Islet of Langerhans (tissue), 1 donor: ENCODE measurements around the gene TMEM120A.
"Not testable (repeated sequence)": the region's sequence is repeated elsewhere in the genome, so short reads cannot be mapped to it uniquely, and the experiment has no call there.

ENCODE experiments used
- FAIRE-seq: peaks from one replicate; lab custom pipeline; 2011; peaks lifted over from hg19 to GRCh38; lab: Jason Lieb, UNC

Gene TMEM120A

DNA sequence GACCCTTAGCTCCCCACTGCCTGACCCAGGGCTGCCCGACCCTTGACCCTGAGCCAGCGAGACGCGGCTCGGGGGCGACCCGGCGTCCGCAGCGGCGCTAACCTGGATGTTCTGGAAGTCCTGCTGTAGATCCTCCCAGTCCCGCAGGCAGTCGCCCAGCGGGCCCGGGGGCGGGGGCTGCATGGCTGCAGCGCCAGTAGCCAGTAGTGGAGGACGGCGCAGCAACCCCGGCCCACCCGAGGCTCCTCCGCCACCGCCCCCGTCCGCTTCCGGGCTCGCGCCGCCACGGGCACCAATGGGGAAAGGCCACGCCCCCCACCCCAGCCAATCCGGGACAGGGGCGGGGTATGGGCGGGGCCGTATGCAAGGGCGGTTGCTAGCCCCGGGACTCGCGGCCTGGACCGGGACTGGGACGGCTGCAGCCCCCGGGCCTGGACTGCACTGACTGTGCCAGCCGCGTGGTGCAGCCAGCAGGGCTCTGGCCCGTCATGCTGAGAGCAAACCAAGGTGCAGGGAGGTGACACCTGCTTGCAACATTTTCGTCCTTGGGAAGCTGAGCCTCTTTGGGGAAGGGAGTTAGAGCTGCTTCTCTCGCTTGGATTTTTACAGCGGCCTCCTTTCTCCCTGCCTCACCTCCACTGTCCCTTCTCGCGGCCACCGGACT is at the start of gene TMEM120A:
Gene TMEM120A, minus strand, starts transcription at position 208 of the 664 bp plus-strand sequence. Its CDS starts 25 bp downstream, at position 183.
- FAIRE-seq, result no peak

DNA sequence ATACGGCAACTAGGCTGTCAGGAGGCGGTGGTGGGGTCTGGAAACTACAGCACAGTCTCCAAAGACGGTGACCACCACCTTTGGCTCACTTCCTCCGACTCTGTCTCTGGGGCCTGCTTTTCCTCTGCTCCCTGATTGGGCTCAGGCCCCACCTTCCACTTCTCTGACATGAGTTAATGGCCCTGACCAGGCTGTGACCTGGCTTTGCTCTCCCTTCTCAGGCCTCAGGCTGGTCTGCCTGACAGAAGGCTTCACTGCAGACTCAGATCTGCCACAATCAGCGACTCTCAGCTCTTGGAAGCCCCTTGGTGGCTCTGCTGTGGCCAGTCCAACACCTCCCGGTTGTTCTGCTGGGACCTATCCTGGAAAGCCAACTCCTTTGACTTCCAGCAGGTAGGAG is 45.7 kb upstream of the TMEM120A start:
- FAIRE-seq, result no peak

DNA sequence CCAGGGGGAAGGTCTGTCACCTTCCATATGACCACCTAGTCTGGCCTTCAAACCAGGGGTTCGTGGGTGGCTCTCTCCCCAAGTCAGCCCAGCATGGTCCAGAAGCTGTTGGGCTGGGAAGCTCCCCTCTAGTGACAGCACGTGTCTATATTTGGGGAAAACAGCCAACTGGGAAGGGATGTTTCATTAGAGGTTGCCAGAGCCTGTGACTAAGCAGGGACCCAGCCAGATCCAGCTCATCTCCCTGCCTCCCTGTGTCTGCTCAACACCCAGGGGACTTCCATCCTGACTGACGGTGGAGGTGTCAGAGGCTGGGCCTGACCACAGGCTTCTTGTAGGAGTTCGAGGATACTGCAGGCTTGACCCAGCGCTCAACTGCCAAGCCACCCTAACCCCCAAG is 42.9 kb upstream of the TMEM120A start:
- no peak for FAIRE-seq

DNA sequence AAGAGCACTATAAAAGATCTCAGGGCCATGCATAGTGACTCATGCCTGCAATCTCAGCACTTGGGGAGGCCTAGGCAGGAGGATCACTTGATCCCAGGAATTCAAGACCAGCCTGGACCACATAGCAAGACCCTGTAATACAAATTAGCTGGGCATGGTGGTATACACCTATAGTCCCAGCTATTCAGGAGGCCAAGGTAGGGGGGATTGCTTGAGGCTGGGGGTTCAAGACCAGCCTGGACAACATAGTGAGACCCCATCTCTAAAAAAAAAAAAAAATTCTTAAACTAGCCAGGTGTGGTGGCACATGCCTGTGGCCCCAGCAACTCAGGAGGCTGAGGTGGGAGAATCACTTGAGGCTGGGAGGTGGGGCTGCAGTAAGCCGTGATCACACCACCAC is 37.6 kb upstream of the TMEM120A start:
- FAIRE-seq, result no peak

DNA sequence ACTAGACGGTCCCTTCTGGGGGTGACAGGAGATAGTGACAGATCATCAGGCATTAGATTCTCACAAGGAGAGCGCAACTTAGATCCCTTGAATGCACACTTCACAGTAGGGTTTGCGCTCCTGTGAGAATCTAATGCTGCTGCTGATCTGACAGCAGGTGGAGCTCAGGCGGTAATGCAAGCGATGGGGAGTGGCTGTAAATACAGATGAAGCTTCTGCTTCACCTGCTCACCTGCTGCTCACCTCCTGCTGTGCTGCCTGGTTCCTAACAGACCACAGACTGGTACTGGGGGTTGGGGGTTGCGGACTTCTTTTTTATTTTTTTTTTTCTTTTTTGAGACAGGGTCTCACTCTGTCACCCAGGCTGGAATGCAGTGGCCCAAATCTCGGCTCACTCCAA is 35.3 kb upstream of the TMEM120A start:
- not testable (repeated sequence) for FAIRE-seq

DNA sequence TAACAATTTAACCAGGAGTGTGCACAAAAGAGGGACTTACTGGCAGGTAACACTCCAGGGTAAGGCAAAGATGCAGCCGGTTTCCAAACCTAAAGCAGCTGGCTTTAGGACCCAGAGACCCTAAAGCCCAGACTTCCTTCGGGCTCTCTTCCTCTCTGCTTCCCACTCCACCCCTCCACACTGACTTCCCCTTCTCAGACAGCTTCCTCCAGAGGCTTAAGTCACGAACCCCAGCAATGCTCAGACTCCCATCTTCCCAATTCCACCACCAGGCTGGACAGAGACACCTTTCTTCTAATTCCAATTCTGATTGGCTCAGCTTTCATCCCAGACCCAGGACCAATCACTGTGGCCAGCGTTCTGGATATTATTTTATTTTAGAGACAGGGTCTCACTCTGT is 28.6 kb upstream of the TMEM120A start:
- FAIRE-seq, result no peak

DNA sequence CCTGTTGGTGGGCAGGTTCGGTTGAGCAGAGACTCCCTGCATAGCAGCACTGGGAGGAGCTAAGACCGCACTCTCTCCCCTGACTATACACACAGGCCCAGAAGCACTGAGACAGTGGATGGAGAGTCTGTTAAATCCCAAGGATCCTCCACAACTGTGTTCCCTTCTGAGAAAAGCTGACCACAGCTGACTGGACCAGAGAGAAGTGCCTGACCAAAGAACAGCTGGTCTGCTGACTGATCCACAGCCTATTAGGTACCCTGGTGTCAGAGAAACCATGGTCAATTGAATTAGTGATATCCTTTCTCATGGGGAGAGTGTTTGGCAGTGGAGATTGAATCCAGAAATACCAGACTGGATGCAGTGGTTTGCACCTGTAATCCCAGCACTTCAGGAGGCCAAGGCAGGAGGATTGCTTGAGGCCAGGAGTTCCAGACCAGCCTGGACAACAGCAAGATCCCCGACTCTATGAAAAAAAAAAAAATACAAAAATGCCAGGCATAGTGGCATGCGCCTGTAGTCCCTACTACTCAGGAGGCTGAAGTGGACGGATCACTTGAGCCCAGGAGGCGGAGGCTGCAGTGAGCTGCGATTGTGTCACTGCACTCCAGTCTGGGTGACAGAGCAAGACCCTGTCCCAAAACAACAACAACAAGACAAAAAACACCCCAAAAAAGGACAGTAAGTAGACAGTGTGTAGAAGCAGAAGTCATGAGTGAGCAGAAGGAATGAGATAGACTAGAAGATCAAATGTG is 27.8 kb upstream of the TMEM120A start:
- no peak for FAIRE-seq

DNA sequence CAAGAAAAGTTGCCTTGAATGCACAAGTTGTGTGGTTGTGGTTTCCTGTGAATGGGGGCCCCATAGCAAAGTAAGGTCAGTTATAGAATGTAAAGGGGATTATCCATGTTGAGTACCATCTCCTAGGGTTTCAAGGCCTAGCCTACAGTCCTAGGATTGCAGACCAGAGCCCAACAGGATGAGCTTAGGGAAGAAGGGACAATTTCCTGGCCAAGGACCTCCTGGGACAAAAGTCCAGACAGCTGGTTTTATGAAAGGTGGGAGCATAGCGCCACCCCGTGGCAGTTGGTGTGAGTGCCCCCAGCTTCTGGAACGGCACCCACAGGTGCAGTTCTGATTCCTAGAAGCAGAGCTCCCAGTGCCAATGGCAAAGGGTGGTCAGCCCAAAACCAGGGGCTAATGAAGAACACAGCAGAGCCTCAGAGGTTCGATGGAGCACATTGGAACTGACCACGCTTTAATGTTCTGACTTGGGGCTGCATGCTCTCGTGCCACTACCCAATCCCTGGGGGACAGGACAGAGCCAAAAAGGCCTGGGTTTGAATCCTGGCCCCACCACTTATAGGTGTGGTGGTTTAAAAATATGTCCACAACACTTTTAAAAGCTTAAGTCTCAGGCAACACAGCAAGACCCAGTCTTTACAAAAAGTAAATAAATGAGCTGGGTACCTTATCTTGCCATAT is 25.8 kb upstream of the TMEM120A start:
- FAIRE-seq, result no peak

DNA sequence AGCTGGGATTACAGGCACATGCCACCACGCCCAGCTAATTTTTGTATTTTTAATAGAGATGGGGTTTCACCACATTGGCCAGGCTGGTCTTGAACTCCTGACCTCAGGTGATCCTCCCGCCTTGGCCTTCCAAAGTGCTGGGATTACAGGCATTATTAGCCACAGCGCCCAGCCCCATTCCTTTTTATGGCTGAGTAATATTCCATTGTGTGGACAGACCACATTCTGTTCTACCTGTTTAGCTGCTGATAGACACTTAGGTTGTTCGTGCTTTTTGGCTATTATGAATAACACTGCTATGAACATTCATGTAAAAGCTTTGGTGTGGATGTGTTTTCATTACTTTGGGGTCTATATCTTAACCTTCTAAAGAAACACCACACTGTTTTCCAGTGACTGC is 24.1 kb upstream of the TMEM120A start:
- FAIRE-seq, result not testable (repeated sequence)

DNA sequence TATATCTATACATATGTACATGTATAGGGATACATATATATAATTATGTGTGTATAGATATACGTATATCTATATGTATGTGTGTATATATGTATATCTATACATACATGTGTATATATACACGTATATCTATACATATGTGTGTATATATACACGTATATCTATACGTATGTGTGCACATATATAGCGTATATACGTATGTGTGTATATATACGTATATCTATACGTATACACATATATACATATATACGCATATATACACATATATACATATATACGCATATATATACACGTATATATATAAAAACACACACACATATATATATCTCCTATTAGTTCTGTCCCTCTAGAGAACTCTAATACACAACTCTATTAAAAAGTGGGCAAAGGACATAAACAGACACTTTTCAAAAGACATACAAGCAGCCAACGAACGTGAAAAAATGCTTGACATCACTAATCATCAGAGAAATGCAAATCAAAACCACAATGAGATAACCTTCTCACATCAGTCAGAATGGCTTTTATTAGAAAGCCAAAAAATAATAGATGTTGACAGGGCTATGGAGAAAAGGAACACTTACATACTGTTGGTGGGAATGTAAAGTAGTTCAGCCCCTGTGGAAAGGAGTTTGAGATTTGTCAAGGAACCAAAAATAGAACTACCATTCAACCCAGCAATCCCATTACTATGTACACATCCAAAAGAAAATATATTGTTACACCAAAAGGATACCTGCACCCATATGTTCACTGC is 22.0 kb upstream of the TMEM120A start:
- FAIRE-seq, result no peak

DNA sequence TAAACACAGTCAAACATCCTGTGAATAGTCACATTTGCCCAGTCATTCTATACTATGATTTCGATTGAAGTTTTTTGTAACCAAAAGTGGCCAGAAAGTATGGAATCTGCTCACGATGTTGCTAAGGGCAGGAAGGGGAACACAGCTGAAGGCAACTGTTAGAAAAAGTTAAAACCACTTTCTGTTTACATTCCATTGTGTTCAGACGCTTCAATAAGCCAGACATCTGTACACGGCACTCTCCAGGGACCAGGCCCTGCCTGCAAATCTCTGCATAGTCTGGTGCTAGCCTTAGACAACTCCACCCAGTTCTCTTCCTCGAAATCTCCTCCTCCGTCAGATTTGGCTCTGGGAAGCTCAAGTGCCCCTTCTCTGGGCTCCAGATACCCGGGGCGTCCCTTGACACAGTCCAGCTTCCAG is 17.1 kb upstream of the TMEM120A start:
- no peak for FAIRE-seq

DNA sequence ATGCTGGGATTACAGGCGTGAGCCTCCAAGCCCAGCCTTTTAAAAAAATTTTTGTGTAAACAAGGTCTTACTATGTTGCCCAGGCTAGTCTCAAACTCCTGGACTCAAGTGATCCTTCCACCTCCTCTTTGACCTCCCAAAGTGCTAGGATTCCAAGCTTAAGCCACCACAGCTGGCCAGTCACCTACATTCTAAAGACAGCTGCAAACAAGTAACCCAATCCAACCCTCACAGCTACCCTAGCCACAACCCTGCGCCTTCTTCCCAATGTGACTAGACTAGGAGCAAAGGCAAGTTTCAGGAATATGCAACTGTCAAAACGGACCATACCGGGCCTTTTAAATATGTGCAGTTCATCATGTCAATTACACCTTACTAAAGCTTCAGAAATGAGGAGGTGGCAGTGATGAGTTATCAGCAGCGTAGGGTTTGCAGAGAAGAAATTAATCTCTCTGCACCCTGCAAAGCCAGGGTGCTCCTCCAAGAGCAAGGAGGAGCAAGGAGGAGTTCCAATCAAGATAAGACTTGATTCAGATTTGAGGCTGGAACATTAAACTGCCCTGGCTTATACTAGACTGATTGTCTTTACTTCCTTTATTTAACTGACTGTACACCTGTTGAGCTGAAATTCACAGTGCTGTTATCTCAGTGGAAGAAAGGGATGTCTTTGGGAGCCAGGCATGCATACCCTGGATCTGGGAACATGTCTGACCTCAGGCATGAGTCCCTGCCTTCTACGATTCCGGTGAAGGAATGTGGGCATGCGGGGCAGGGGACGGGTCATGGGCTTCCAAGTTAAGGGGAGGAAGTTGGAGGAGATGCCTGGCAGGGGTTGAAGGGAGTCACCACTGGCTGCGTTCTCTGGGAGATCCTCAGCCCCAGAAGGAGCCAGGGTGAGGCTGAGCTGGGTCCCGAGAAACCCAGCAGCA is 15.5 kb upstream of the TMEM120A start:
- FAIRE-seq, result no peak

DNA sequence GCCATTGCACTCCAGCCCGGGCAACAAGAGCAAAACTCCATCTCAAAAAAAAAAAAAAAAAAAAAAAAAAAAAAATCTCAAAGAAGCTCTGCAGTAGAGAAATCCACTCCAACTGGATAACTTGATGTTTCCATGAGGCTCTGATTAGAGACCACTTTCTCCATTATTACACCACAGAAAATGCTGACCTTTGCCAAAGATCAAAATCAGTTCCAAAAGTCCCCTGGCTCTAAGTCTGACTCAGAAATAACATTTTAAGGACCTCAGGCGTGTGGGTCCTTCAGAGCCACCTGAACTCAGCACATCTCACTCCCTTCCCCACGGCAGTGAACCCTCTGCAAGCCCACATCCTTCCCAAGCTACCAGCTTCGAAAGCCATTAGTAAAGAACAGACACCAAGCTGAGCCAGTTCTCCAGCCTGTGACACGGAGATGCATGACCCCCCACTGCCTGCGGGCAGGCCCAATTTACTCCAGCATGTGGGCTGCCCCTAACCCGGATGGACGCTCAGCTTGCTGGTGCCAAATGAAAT is 13.8 kb upstream of the TMEM120A start:
- no peak for FAIRE-seq

DNA sequence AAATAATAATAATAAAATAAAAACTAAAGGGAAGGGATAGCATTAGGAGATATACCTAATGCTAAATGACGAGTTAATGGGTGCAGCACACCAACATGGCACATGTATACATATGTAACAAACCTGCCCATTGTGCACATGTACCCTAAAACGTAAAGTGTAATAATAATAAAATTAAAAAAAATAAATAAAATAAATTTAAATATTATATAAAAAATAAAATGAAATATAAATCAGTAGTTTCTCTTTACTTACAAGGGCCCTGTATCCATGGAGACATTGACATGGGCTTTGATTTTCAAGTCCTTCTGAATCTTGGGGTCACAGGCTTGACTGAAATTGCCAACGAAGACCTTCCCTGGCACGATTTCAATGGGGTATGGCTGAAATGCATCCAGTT is 10.6 kb upstream of the TMEM120A start:
- FAIRE-seq, result not testable (repeated sequence)

DNA sequence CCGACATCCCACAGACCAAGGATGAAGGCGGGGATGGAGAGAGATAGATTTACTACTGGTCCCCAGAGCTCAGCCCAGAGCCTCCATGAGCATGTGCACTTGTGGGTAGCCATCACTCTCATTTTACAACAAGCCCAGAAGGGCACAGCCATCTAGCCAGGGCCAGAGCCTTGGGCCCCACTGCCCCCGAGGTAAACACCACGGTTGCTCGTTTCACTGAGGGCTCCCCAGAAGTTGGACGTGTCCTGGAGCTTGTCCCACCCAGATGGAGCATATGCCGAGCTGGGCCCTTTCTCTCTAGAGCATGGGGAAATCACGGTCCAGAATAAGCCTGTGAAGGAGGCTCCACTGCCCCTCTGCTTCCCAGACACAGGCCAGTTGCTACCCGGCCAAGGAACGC is 9.0 kb upstream of the TMEM120A start:
- FAIRE-seq, result no peak

DNA sequence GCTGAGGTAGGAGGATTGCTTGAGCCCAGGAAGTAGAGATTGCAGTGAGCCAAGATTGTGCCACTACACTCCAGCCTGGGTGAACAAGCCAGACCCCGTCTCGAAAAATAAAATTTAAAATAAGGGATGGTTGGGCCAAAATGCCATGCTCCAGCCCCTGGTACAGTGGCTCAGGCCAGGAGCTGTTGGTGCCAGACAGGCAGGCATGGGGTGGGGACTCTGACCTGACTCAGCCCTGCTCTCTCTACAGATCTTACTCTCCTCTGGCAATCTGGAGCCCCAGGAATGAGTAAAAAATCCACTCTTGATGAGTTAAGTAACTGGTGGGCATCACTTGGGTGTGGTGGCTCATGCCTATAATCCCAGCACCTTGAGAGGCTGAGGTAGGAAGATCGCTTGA is 8.4 kb upstream of the TMEM120A start:
- no peak for FAIRE-seq

DNA sequence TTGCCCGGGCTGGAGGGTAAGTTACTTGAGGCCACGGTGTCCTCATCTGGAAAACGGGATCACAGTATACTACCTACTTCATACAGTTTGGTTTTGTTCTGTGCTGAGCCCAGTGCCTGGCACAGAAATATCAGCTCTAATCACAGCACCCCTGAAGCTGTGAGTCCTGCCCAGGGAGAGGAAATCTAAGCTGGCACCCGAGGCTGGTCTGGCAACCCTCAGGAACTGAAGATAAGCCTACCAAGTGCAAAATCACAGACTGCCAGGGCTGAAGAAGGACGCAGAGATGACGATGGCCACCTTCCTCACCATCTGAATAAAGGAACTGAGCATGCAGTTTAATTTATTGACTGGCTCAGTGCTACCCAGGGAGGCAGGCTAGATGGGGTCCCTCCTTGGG is 7.7 kb upstream of the TMEM120A start:
- no peak for FAIRE-seq

DNA sequence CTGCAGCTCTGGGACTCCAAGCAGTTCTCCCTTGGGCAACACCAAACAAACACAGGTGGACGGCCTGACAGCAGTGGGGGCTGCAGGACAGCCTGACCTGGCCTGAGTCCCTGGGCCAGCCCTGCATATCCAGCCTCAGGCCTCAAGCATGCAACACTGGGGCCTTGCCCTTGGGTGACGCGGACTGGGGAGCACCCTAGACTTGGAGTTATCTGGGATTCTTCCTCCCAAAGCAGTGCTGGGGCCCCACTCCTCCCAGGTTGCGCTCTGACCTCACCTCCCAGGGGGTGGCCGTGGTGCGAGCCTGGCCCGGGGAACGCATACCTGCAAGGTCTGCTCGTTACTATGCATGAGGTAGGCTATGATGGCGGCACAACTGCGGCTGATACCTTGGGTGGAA is 6.2 kb upstream of the TMEM120A start:
- FAIRE-seq, result no peak

DNA sequence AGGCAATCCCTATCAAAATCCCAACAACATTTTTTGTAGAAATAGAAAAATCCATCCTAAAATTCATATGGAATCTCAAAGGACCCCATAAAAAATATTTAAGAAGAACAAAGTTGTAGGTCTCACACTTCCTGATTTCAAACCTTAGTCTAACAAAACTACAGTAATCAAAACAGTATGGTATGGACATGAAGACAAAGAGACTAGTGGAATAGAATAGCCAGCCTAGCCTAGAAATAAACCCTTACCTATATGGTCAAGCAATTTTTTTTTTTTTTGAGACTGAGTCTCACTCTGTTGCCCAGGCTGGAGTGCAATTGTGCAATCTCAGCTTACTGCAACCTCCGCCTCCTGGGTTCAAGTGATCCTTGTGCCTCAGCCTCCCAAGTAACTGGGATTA is 3.6 kb upstream of the TMEM120A start:
- FAIRE-seq, result no peak

DNA sequence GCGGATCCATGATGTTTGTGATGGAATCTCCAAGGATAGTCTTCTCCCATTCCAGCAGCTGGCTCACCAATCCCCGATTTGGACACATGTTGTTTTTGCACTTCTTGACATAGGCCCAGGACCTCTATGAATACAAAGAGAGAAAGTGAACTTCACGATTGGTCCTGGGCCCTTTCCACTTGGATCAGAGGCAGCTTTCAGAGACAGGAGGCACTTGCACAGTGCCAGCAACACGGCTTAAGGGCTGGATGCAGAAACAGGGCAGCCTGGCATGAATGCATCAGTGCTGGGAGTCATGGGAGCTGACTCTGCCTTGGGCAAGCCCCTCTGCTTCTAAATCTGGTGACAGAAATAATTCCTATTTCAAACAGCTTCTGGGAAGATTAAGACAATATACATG is 2.1 kb upstream of the TMEM120A start:
- no peak for FAIRE-seq

DNA sequence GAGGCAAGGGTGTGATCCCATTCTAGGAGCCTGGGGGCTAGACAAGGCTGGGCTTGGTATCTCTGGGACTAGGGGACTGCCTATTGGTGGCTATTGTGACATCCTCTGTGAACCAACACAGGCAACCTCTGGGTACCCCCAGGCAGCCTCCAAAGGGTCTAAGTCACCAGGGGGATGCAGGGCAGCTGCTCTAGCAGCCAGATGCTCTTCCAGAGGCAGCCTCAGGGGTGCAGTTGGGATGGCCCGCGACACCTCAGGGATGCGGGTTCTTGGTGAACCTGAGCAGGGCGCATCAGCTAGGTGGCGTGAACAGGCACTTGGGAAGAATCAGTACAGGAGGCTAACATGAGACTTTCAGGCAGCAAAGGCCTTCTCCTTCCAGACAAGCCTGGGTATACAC is 1.6 kb upstream of the TMEM120A start:
- FAIRE-seq, result no peak
